Esophagus mucosa (tissue), 1 donor: ENCODE measurements around the gene GATD1. TPM values are rescaled to one million over a fixed set of nuclear protein-coding genes. Genes with fewer than 3 reads are reported as not detected.

ENCODE experiments used
- ATAC-seq: fragments of 200-7000 bp; cut with Tn5 transposase; one replicate; pipeline ENCODE4 v1.9.1; 2020
- total RNA-seq: library from RNA; stranded (reverse); gene quantifications from one replicate; pipeline ENCODE4 v1.2.4, GENCODE V29; 2023
- donor health status: DM: yes; HTN: yes; CAD: no.

Gene GATD1
- total RNA-seq, 1 donor from 2014 or later, result 38.4 TPM

DNA sequence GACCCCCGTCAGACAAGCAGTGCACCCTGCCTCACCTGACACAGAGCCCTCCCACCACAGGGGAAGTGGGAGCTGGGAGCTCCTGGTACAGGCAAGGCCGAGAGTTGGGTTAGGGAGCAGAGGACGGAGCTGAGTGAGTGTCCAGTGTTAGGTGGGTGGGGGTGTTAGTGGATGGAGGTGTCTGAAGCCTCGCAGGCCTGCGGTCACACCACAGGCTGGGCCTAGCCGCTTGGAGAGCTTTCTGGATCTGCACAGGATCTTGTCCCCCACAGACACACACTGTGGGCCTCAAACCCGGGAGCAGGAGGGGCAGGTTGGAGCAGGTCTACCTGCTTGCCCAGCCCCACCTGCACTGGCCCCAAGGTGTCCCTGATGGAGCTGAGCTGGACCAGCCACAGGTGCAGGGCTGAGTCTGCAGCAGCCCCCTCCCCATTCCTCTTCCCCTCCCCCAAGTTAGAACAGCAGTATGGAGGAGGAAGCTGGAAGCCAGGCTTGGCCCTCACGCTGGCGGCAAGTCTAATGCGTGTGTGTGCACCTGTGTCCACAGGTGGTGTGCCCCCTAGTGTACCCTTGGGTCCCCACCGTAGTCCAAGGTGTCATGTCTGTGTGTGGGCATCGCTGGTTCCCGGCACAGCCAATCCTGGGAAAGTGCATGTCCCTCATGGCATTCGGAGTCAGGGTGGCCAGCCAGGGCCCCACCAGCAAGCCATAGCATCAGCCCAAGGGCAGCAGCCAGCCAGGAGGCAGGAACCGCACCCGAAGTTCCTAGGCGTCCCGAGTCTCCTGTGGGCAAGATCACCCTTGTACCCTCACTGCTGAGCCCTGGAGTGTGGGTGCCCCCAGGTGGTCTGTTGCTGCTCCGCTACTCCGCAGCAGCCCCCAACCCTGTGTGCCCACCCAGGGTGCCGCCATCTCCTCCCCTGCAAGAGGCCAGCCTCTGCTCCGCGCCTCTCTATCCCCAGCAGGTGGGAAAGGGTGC lies 2.0 kb upstream of the GATD1 start:
- ATAC-seq, result no peak

- peak; percentile 11 for ATAC-seq
Observed at GRCh38 chr11:776561-777287, 563 bp downstream of the GATD1 start.

GRCh38 chr11:776263-776560 lies 1.1 kb downstream of the GATD1 start:
- no peak for ATAC-seq

DNA sequence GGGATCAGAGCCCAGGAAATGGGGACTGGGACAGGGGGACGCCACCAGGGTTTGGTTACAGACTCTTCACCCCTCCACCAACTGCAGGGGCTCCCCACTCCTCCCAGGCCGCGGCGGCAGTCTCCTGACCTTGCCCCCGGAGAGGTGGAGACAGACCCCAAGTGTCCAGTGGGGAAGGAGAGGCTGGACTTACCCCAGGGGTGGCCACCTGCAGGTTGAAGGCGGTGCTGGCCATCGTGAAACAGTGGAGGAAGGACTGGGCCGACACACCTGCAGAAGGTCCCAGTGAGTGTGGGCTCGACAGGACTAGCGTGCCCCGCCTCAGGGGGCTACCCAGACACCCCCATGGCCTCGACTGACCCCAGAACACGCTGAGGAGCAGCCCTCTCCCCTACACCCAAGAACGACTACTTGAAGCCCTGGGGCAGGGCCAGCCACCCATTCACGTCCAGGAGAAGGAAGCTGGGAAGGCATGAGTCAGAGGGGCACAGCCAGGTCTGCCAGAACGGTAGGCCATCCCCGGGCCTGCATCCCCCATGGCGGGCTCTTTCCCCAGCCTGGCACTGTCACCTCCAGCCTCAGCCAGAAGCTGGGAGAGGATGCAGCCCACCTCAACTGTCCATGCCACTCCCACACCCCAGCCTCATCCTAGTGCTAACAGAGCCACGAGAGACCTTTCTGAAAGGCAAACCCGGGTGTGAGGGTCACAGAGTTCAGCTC lies 2.3 kb downstream of the GATD1 start:
- ATAC-seq, result peak; percentile 44

DNA sequence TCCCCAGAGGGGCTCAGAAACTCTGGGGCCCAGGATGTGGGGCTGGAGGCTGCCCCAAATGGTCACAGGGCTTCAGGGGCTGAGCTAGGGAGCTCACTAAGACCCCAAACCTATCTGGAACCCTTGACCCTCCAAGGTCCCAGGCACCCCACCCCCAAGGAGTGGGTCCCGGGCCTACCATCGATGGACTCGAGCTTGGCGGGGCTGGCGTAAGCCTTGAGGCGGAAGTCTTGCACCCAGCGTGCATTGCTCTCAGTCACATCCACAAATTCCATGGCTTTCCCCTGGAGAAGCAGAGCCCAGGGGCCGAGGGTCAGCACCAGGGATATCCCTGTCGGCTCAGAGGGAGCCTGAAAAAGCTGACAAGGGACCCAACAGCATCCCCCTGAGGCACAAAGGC lies 3.5 kb downstream of the GATD1 start:
- no peak for ATAC-seq

DNA sequence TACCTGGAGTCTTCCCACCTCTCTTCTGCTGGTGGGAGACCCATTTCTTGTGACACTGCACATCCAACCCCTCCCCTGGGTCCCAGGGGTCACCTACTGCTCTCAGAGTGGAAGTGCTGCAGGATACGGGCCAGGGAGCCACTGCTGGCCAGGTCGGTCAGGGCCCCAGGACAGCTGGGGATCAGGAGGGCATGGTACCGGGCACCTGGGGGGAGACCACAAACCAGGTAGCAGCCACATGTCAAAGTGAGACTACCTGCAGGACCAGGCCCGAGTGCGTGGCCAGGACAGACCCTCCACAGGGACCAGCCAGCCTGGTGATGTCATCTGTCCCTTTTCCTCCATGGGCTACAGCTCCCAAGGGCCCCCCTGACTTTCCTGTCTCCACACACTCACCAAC lies 3.9 kb downstream of the GATD1 start:
- ATAC-seq, result no peak

DNA sequence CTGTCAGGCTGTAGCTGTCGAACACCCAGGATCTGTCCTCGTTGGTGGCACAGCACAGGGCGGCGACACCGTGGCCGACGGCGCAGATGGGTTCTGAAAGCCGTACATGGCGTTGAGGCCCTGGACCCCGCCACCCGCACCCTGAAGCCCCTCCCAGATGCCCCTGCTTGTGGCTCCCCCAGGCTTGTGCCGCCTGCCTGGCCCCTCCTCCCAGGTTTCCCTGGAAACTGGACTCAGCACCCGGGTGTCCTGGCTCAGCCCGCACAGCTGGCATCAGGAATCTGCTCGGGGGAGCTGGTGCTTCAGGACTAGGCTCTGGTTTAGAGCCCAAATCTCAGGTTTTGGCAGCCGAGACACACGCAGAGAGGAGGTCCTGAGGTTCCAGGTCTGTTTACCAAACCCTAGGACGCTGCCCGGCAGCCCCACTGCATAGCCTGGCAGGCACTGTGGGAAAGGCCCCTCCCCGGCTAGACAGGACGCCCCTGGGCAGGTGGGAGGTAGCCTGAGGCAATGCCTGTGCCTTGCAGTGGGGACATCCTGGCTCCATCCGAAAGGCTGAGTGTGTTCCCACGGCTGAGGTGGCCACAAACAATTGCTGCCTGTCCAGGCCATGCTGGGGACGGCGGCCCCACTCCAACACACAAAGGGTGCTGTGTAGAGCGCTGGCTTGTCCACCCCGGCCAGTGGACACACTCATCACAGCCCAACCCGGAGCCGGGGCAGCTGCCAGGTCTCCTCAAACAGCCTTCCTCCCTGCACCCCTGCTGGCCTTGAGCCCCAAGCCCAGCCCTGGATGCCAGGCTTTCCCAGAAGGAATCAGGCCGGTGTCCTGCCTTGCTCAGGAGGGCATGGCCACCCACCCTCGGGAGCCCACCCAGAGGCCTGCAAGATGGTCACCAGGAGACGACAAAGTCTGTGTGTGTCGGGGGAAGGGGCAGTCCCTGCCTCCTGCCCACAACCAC lies 4.6 kb downstream of the GATD1 start:
- ATAC-seq, result no peak

DNA sequence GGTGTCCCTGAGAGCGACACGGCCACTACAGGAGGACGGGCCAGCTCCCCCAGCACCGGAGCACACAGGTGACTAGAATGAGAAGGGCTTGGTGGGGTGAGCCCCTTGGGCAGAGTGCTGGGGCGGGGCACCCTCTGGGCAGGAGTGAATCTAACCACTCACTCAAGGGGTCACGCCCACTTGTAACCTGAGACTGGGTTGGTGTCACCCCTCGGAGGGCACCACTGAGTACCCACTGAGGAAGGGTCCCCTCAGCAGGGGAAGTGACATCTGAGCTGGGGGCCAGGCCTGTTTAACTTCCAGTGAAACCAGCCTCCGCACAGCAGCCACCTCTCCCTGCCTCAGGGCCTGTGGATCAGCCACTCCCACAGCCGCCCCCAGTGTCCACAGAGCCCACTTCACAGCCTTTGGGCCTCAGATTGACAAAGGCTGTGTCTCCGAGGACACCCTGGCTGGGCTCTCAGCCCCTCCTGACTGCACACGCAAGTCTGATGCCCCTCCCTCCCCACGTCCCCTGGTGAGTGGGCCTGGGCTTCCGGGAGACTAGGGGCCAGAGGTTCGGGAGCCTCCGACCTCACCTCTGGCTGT lies 5.6 kb downstream of the GATD1 start:
- ATAC-seq, result no peak

DNA sequence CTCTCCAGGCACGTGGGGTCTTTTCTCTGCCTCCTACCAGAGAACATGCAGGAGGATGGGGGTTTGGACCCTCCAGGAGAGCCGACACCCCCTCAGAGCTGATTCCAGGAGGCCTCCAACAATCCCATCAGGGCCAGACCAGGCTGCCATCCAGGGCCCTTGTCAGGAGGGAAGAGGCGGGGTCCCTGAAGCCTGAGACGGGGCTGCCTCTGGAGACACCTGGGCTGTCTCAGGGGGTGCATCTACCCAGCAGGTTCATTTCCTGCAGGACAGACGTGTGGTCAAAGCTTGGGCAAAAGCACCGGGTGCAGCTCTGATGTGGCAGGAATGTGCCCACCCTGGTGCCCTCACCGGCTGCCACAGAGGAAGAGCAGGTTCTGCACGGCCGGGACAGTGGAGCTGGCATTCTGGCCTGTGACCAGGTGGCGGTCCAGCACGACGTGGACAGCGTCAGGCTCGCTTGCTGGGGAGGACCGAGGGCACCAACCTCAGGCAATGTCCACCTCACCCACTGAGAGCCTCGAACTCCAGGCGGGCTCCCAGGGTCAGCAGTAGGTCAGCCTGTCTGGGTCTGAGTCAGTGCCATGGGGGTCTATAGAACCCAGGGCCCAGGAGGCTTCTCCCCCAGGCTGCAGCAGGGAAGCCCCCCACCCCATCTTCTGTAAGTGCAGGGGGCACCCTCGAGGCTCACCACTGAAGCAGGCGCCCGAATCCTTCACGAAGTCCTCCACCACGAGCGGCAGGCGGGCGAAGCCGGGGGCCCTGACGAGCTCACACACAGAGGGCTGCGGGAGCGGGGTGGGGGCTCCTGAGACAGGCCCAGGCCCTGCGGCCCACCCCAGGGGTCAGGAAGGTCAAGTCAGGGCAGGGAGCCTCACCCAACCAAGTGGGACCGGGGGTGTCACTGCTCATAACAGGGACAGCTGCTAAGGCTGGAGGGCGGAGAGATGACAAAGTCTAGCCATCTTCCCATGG lies 6.4 kb downstream of the GATD1 start:
- ATAC-seq, result no peak

DNA sequence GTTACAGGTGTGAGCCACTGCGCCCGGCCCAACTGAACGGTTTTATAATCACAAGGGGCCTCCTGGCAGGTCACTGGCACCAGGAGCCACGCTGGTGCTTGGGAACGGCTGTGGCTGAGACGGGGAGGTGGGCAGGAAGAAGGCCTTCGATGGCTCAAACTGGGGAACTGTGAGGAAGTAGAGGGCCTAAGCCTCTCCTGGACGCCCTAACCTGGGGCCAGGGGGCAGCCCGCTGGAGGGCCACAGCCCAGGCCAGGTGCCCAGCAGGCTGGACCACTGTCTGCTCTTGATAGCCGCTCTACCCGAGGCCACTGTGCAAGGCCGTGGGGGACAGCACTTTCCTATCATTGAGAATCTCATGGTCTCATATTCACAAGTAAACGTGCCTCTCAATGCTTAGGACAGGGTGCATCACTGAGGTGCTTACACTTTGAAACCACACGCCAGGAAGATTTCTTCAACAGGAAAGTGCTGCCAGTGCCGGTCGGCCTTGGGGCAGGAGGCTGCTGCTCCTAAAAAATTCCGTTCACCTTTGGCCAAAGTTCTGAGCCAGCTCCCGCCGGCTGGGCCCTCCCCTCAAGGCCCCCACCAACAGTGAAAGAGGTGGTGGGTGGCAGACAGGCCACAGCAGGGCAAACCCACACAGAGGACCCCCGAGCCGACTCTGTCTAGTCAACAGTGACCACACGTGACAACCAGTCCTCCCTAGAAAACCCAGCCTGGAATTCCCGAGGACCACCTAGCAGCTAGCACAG lies 7.2 kb downstream of the GATD1 start:
- ATAC-seq, result no peak

DNA sequence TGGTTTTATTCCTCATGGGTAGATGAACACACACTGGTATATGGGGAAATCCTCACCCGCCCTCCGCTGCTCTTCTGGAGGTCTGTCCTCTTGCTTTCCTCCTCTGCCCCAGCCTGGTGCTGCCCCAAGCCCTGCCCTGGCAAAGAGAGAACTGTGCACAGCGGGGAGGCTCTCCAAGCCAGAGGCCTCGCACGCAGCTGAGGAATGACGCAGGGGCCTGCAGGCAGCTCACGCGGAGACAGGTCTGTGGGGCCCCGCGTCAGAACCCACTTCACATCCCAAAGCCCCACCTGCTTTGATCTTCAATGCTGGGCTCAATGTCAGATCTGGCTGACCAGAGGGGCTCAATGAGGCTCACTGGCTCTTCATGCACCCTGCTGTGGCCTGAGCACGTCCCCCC lies 10.0 kb downstream of the GATD1 start:
- no peak for ATAC-seq

GRCh38 chr11:766936-767210 lies 10.4 kb downstream of the GATD1 start:
- no peak for ATAC-seq

DNA sequence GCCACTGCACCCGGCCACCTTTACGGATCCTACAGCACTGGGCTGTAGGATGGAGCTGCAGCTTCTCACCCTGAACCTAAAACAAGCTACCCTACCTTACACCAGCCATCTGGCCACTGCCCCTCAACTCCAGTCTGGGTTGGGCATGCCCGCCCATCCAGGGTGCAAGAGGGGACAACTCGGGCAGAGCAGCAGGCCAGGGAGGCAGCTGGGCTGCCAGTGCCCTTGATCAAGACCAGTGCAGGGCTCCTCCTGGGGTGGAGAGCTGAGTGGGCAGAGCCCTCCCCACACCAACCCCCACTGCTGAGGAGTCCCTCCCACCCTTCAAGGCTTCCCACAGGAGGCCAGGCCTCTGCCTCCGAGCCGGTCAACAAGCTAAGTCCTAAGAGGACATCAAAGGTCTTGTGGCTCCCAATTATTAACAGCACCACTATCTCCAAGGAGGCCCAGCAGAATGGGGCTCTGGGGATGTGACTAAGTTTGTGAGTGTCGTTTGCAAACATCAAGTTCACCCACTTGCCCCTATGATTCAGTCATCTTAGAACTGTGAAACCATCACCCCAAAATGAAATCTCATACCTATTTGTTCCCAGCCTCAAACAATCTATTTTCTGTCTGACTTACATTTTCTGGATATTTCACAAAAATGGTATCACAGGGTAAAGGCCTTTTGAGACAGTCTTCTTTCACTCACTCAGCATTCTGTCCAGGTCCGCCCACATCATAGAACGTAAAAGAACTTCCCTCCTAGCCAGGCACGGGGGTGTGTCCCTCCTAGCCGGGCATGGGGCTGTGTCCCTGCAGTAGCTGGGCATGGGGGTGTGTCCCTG lies 11.0 kb downstream of the GATD1 start:
- no peak for ATAC-seq

DNA sequence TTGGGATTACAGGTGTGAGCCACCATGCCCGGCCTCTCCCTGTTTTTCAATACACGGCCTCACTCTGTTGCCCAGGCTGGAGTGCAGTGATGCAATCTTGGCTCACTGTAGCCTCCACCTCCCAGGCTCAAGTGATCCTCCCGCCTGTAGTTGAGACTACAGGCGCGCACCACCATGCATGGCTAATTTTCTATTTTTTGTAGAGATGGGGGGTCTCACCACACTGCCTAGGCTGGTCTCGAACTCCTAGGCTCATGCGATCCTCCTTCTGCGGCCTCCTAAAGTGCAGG lies 11.5 kb downstream of the GATD1 start:
- ATAC-seq, result no peak

GRCh38 chr11:765025-765801 lies 12.1 kb downstream of the GATD1 start:
- ATAC-seq, result no peak

GRCh38 chr11:764322-765024 lies 12.8 kb downstream of the GATD1 start:
- ATAC-seq, result no peak

GRCh38 chr11:763549-764321 lies 13.6 kb downstream of the GATD1 start:
- ATAC-seq, result peak; percentile 17
